ENCODE measurements around the gene PIGK.
"Not testable (repeated sequence)": the region's sequence is repeated elsewhere in the genome, so short reads cannot be mapped to it uniquely, and the experiment has no call there.

The PIGK gene

DNA sequence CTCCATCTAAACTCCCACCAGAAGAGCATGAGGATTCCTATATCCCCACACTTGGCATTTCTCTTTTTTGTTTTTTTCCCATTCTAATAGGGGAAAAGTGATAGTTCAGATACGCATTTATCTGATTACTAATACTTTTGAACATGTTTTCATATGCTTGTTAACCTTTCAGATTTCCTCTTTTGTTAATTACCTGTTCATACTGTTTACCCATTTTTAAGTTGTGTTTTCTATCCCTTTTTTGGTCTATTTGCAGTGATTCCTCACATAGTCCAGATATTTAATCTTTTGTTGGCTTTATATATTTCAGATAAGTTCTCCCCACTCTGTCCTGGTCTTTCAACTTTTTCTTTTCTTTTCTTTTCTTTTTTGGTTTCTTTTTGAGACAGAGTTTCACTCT is 13.6 kb upstream of the PIGK start:
- H3K27me3 ChIP-seq (ENCODE audit: insufficient read depth, low read length): no peaks in the 10 kb centered on the region
- no peak overlapping the region for H3K27ac ChIP-seq (ENCODE audit: low read depth, low read length)
- no peaks in the 10 kb centered on the region for H3K4me1 ChIP-seq (ENCODE audit: insufficient read depth, low read length)
- H3K4me3 ChIP-seq (ENCODE audit: low read length): no peak overlapping the region
- WGBS: no CpG with 5 or more reads among the region's 1 CpG
- peaks cover 4% of the 10 kb centered on the region; the same call in 1 of the 2 replicates for H3K9me3 ChIP-seq (ENCODE audit: insufficient read depth, low read depth, low read length)
- H3K36me3 ChIP-seq (ENCODE audit: insufficient read depth, low read length): no peaks in the 10 kb centered on the region
- no peak overlapping the region for H3K9ac ChIP-seq (ENCODE audit: low read depth, low read length)

DNA sequence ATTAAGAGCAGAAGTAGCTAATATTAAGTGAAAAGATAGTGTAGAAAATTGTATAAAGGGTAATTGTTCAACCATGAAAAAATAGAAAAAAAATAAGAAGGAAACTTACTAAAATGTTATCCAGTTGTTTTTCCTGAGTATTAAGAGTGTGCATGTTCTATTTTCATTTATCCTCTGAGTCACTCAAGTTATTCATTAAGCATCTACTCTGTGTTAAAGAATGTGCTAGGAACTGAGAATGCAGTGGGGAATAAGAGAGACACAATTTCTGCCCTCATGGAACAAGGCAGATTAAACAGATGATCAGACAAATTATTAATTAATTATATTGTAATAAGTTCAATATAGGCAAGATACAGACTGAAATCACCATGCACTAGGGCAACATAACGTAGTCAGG is 10.8 kb upstream of the PIGK start:
- Histone ChIP-seq H3K27me3 (ENCODE audit: insufficient read depth, low read length) (no peaks in the 10 kb centered on the region), H3K36me3 (ENCODE audit: insufficient read depth, low read length) (no peaks in the 10 kb centered on the region), H3K4me1 (ENCODE audit: insufficient read depth, low read length) (no peaks in the 10 kb centered on the region), H3K27ac (ENCODE audit: low read depth, low read length) (no peak overlapping the region), H3K4me3 (ENCODE audit: low read length) (no peak overlapping the region), H3K9ac (ENCODE audit: low read depth, low read length) (no peak overlapping the region), H3K9me3 (ENCODE audit: insufficient read depth, low read depth, low read length) (peaks cover 4% of the 10 kb centered on the region; the same call in 1 of the 2 replicates)
- 78% methylated on average over 1 of the region's 1 CpG for WGBS

DNA sequence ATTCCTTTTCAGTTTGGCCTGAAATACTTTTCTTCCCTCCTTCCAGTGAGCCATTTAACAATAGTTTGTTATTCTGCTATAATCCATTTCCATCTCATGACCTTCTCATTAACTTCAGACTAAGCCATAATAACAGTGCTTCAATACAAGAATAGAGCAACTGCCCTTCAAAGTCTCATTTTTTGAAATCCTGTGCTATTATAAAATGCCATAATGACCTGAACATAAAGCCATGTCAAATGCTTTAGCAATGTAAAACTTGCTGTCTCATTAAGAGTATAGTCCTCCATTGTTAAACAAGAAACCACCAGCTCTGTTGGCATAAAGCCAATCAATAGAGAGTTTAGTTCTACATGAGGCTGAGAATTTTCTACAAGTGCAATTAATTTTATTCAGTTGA is 9.6 kb upstream of the PIGK start:
- Histone ChIP-seq H3K4me1 (ENCODE audit: insufficient read depth, low read length) (no peaks in the 10 kb centered on the region), H3K27ac (ENCODE audit: low read depth, low read length) (no peak overlapping the region), H3K4me3 (ENCODE audit: low read length) (no peak overlapping the region), H3K36me3 (ENCODE audit: insufficient read depth, low read length) (no peaks in the 10 kb centered on the region), H3K9me3 (ENCODE audit: insufficient read depth, low read depth, low read length) (peaks cover 4% of the 10 kb centered on the region; the same call in 1 of the 2 replicates), H3K9ac (ENCODE audit: low read depth, low read length) (no peak overlapping the region), H3K27me3 (ENCODE audit: insufficient read depth, low read length) (no peaks in the 10 kb centered on the region)

DNA sequence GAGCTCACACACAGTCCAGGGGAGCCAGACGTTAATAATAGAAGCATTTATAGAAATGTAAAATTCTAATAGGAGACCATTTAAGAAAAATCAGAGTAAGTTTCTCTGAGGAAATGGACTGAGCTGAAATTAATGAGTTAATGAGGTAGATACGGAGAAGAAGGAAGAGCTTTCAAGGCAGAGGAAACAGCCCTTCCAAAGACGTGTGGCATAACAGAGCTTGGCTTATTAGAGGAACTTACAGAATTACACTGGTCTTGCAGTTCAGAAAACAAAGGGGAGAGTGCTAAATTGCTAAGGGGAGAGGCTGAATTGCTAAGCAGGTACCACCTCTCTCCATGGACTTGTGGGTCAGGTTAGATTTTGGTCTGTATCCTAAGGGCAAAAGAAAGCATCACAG is 8.2 kb upstream of the PIGK start:
- H3K27ac ChIP-seq (ENCODE audit: low read depth, low read length): no peak overlapping the region
- H3K36me3 ChIP-seq (ENCODE audit: insufficient read depth, low read length): no peaks in the 10 kb centered on the region
- WGBS: 76% methylated on average over 2 of the region's 3 CpGs
- no peaks in the 10 kb centered on the region for H3K27me3 ChIP-seq (ENCODE audit: insufficient read depth, low read length)
- no peaks in the 10 kb centered on the region for H3K9me3 ChIP-seq (ENCODE audit: insufficient read depth, low read depth, low read length)
- peaks cover under 1% of the 10 kb centered on the region; the same call in 1 of the 2 replicates for H3K4me1 ChIP-seq (ENCODE audit: insufficient read depth, low read length)
- H3K4me3 ChIP-seq (ENCODE audit: low read length): no peak overlapping the region
- no peak overlapping the region for H3K9ac ChIP-seq (ENCODE audit: low read depth, low read length)

DNA sequence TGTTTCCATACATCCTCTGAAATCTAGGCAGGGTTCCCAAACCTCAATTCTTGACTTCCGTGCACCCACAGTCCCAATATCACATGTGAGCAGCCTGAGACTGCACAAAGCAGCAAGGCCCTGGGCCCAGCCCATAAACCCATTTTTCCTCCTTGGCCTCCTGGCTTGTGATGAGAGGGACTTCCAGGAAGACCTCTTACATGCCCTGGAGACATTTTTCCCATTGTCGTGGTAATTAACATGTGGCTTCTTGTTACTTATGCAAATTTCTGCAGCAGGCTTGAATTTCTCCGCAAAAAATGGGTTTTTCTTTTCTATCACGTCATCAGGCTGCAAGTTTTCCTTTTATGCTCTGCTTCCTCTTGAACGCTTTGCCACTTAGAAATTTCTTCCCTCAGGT is 3.3 kb upstream of the PIGK start:
- no peaks in the 10 kb centered on the region for H3K9me3 ChIP-seq (ENCODE audit: insufficient read depth, low read depth, low read length)
- peaks cover 7% of the 10 kb centered on the region for H3K36me3 ChIP-seq (ENCODE audit: insufficient read depth, low read length)
- H3K27me3 ChIP-seq (ENCODE audit: insufficient read depth, low read length): no peaks in the 10 kb centered on the region
- 74% methylated on average over 5 of the region's 5 CpGs for WGBS
- H3K4me3 ChIP-seq (ENCODE audit: low read length): no peak overlapping the region
- H3K27ac ChIP-seq (ENCODE audit: low read depth, low read length): no peak overlapping the region; the same call in 1 of the 2 replicates
- H3K4me1 ChIP-seq (ENCODE audit: insufficient read depth, low read length): peaks cover 13% of the 10 kb centered on the region
- no peak overlapping the region for H3K9ac ChIP-seq (ENCODE audit: low read depth, low read length)

DNA sequence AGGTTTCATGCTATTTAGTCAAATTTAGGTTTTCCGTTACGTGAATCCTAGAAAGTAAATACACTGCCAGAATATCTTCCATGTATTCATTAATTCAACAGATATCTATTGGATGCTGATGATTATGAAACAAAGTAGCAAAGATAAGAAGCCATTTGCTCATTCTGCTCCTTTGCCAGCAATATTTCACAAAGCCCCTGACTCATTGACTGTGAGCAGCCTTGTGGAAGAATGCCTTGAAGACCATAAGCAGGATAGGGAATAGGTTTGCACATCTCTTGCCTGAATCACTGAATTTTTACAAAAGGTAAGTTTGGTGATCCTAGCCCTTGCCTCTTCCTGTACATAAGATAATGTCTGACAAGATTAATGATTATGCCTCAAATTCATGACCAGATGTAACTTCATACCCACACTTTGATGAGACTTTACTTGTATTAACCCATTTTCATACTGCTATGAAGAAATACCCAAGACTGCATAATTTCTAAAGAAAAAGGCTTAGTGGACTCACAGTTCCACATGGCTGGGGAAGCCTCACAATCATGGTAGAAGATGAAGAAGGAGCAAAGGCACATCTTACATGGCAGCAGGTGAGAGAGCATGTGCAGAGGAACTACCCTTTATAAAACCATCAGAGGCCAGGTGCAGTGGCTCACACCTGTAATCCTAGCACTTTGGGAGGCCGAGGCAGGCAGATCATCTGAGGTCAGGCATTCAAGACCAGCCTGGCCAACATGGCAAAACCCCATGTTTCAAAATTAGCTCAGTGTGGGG is 1.6 kb upstream of the PIGK start:
- H3K9me3 ChIP-seq (ENCODE audit: insufficient read depth, low read depth, low read length): no peaks in the 10 kb centered on the region
- peak overlapping the region; percentile 98; the same call in 1 of the 2 replicates for H3K4me3 ChIP-seq (ENCODE audit: low read length)
- H3K27ac ChIP-seq (ENCODE audit: low read depth, low read length): no peak overlapping the region
- peaks cover 7% of the 10 kb centered on the region for H3K36me3 ChIP-seq (ENCODE audit: insufficient read depth, low read length)
- H3K27me3 ChIP-seq (ENCODE audit: insufficient read depth, low read length): no peaks in the 10 kb centered on the region
- H3K9ac ChIP-seq (ENCODE audit: low read depth, low read length): no peak overlapping the region
- H3K4me1 ChIP-seq (ENCODE audit: insufficient read depth, low read length): peaks cover 13% of the 10 kb centered on the region
- WGBS: 98% methylated on average over 1 of the region's 3 CpGs

DNA sequence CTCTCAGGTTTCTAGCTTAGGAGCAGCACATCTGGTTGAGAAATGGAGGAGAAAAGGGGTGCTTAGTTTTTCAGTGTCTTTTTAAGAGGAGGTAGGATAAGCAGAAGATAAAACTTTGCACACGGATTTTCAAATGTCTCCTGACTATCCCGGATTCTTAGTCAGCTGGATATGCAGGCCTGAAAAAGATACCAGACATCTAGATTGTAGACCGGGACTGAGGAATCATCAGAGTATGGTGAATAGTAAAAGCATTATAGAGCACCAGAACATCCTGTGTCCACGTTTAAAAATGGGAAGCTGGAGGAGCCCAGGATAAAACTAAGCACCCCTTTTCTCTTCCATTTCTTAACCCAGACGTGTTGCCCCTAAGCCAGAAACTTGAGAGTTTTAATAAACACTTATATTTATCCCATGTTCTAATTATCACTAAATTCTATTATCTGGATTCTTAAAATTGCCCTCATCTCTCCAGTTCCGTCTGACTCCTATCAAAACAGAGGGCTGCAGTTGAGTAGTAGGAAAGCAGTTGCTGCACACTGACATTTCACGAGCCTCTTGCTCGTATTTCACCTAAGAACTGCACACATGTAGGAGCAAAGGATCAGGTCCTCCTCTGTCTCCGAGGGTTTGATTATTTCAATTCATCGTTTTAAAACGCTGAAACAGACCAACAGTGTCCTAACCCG is 609 bp downstream of the PIGK start:
- Histone ChIP-seq H3K27ac (ENCODE audit: low read depth, low read length) (peak overlapping the region; percentile 75), H3K36me3 (ENCODE audit: insufficient read depth, low read length) (peaks cover 7% of the 10 kb centered on the region), H3K4me3 (ENCODE audit: low read length) (peak overlapping the region; percentile 98), H3K9me3 (ENCODE audit: insufficient read depth, low read depth, low read length) (no peaks in the 10 kb centered on the region), H3K27me3 (ENCODE audit: insufficient read depth, low read length) (no peaks in the 10 kb centered on the region), H3K4me1 (ENCODE audit: insufficient read depth, low read length) (peaks cover 13% of the 10 kb centered on the region), H3K9ac (ENCODE audit: low read depth, low read length) (peak overlapping the region; percentile 87)
- WGBS: 18% methylated on average over 12 of the region's 12 CpGs

DNA sequence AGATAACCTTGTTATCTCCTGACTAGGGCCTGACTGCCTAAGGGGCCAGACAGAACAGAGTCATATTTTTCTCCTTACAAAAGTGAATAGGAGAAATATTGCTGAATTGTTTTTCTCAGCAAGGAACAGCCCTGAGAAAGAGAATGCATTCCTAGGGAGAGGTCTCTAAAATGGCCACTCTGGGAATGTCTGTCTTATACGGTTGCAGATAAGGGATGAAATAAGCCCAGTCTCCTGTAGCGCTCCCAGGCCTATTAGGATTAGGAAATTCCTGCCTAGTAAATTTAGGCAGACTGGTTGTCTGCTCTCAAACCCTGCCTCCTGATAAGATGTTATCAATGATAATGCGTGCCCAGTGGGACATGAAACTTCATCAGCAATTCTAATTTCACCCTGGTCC is 15.2 kb downstream of the PIGK start:
- not testable (repeated sequence) for H3K4me3 ChIP-seq (ENCODE audit: low read length); H3K36me3 ChIP-seq (ENCODE audit: insufficient read depth, low read length); H3K9ac ChIP-seq (ENCODE audit: low read depth, low read length); H3K4me1 ChIP-seq (ENCODE audit: insufficient read depth, low read length); H3K27ac ChIP-seq (ENCODE audit: low read depth, low read length); H3K27me3 ChIP-seq (ENCODE audit: insufficient read depth, low read length)
- H3K9me3 ChIP-seq (ENCODE audit: insufficient read depth, low read depth, low read length): peaks cover 10% of the 10 kb centered on the region; the same call in 1 of the 2 replicates
- WGBS: 98% methylated on average over 3 of the region's 3 CpGs

DNA sequence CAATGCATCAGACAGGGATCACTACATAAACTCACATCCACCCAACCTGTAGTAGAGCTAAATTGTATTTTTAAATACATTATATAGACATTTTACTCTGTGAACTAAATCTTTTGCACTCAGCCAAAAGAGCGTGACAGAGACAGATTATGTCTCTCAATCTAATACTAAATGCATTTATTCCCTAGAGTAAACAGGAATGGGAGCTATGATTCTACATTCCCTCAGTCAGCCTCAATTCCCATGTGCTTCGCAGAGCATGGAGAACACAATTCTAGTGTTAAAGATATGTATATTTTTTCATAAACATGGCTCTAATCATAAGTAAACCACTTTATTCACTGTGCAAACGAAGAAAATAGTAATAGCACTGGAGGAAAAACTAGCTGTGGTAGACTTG is 16.5 kb downstream of the PIGK start:
- no peaks in the 10 kb centered on the region for H3K4me1 ChIP-seq (ENCODE audit: insufficient read depth, low read length)
- 30% methylated on average over 1 of the region's 3 CpGs for WGBS
- no peak overlapping the region for H3K9ac ChIP-seq (ENCODE audit: low read depth, low read length)

DNA sequence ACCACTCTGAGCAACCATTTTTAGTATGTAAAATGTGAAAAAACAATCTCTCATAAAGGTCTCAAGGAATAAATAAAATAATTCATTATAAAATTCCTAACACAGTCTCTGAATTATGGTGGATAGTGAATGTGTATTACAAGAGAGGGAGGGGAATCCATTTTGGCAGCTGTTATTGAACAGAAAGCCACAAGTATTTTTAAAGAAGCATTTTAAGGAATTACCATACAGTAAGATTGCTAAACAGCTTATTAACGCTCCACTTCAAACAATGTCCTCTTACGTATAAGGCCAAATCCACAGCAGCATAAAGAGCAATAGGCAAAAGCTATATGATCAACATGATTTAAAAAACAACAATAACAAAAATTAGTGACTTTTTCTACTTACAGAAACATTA is 18.4 kb downstream of the PIGK start:
- no peak overlapping the region for H3K27ac ChIP-seq (ENCODE audit: low read depth, low read length)
- H3K9ac ChIP-seq (ENCODE audit: low read depth, low read length): no peak overlapping the region
- WGBS: 94% methylated on average over 2 of the region's 2 CpGs
- peaks cover 5% of the 10 kb centered on the region; the same call in 1 of the 2 replicates for H3K36me3 ChIP-seq (ENCODE audit: insufficient read depth, low read length)
- H3K27me3 ChIP-seq (ENCODE audit: insufficient read depth, low read length): no peaks in the 10 kb centered on the region
- H3K4me3 ChIP-seq (ENCODE audit: low read length): no peak overlapping the region
- no peaks in the 10 kb centered on the region for H3K4me1 ChIP-seq (ENCODE audit: insufficient read depth, low read length)
- H3K9me3 ChIP-seq (ENCODE audit: insufficient read depth, low read depth, low read length): peaks cover 10% of the 10 kb centered on the region; the same call in 1 of the 2 replicates

More for the DNA sequence above, 16.5 kb downstream of the PIGK start:
- Histone ChIP-seq H3K9me3 (ENCODE audit: insufficient read depth, low read depth, low read length) (peaks cover 10% of the 10 kb centered on the region; the same call in 1 of the 2 replicates), H3K4me3 (ENCODE audit: low read length) (no peak overlapping the region), H3K36me3 (ENCODE audit: insufficient read depth, low read length) (peaks cover 5% of the 10 kb centered on the region; the same call in 1 of the 2 replicates), H3K27ac (ENCODE audit: low read depth, low read length) (no peak overlapping the region), H3K27me3 (ENCODE audit: insufficient read depth, low read length) (no peaks in the 10 kb centered on the region)

DNA sequence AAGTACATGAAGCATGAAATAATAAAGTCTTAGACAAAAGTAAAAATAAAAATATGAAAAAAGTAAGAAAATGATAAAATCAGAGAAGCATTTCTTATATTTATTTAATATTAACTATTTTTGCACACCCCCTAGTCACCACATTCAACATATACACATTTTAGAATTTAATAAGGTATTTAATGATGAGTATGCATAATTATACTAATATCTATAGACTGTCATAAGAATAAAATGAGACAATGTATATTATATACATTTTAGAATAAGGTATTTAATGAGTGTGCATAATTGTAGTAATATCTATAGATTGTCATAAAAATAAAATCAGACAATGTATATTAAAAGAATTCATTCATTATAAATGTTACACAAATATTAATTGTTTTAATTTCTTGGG is 18.9 kb downstream of the PIGK start:
- Histone ChIP-seq H3K36me3 (ENCODE audit: insufficient read depth, low read length) (peaks cover 3% of the 10 kb centered on the region; the same call in 1 of the 2 replicates), H3K4me1 (ENCODE audit: insufficient read depth, low read length) (no peaks in the 10 kb centered on the region), H3K27me3 (ENCODE audit: insufficient read depth, low read length) (no peaks in the 10 kb centered on the region), H3K27ac (ENCODE audit: low read depth, low read length) (no peak overlapping the region), H3K9me3 (ENCODE audit: insufficient read depth, low read depth, low read length) (peaks cover 8% of the 10 kb centered on the region; the same call in 1 of the 2 replicates), H3K9ac (ENCODE audit: low read depth, low read length) (no peak overlapping the region), H3K4me3 (ENCODE audit: low read length) (no peak overlapping the region)
